Right renal pelvis (tissue), 4 donors: ENCODE measurements around the gene WBP2. TPM values are rescaled to one million over a fixed set of nuclear protein-coding genes. Genes with fewer than 3 reads are reported as not detected.
A peak's percentile ranks its signal among the peaks of the same experiment; 100 is the strongest.

Experiments
- DNase-seq, 4 donors: peaks; one replicate each; pipeline ENCODE4 v3.0.0-alpha.2; 2013; ENCODE audit warnings: low read depth in 4 of 4, low spot score in 3 of 4, missing footprints in 1 of 4
- polyA plus RNA-seq, 4 donors: library from polyadenylated mRNA; unstranded; fragments of 120-200 nt; gene quantifications; one replicate each; pipeline ENCODE4 v1.2.1, GENCODE V29; 2013; ENCODE audit not compliant: insufficient read length in 4 of 4

The WBP2 gene
- polyA plus RNA-seq, 4 donors, result 77.5 to 95.7 (median 83.9) TPM

DNA sequence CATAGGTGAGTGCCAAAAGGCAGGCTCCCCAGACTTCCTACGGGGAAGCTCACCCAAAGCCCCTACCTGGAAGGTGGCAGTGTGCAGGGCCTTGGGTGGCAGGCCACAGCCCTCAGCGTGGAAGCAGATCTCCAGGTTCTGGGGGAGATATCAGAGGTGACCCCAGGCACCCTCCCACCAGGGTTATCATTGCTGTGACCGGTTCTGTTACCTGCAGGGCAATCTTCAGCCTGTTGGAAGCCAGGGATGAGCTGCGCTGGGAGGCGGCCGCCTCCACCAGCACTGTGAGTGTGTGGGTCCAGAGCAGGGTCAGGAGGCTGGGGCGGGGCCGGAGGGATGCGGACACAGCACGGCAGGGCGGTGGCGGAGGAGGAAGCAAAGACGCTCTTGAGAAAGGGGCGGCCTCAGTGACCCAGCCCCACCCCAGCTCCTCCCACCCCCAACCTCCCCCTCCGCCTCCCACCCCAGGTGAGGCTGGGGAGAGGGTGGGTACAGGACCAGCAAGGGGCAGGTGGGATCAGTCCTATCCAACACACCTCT is 24.0 kb downstream of the WBP2 start:
- no peak for DNase-seq

DNA sequence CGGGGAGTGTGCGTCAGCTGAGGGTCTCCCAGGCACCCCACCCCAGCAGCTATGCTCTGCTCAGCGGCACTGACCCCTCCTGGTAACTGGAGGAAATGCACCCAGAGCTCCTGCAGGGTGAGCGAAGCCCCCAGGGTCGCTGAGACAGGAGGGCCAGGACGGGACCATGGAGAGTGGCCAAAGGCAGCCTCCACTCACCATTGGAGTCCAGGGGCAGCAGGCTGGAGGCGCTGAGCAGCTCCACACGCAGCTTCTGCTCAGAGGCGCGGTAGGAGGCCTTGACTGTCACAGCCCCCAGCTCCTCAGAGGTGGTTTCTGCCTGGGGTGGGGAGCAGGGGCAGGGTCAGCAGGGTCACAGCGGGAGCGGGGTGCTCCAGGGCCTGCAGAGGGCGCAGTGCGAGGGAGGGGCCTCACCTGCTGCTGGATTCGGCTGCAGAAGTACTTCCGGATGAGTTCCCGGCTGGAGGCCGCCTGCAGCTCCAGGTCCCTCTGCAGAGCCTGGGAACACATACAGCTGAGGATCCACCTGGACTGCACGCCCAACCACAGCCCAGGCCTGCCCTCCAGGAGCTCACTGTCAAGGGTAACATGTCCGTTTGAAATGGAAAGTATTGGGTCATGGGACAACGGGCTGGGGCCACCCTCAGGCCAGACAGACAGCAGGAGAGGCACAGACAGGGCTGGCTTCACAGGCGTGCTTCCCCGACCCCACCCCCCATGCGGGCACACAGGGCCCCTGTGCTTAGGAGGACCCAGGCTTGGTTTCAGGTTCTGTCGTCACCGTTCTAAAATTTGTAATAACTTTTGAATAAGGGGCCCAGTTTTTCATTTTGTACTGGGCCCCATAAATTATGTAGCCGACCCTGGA is 24.7 kb downstream of the WBP2 start:
- DNase-seq, result no peak

DNA sequence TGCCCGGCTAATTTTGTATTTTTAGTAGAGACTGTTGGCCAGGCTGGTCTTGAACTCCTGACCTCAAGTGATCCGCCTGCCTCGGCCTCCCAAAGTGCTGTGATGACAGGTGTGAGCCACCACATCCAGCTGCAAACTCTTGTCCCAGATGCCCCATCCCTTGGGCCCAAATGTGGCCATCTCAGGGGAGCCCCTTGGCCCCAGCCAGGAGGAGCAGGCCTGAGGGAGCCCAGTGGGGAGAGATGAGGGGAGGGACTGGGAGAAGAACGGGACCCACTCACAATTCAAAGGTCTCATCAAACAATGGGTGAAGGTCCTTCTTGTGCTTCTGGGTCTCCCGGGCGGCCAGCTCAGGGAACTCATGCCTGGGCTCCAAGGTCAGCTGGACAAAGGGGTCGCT is 25.4 kb downstream of the WBP2 start:
- DNase-seq, result no peak

DNA sequence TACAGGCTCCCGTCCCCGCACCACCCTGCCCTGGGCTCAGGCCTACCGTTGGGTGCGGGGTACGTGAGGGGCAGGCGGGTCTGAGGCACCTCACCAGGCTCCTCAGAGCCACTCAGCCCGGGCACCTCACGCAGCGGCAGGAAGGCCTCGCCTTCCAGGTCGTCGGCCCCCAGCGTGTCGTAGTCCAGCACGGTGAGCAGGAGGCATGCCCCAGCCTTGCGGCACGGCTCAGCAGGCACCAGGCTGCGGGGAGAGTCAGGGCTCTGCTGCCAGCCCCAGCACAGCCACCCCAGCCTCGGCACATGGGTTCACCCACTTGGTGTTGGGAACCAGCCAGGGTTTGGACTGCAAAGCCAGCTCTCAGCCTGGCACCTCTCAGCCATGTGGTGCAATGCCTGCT is 26.4 kb downstream of the WBP2 start:
- no peak for DNase-seq

DNA sequence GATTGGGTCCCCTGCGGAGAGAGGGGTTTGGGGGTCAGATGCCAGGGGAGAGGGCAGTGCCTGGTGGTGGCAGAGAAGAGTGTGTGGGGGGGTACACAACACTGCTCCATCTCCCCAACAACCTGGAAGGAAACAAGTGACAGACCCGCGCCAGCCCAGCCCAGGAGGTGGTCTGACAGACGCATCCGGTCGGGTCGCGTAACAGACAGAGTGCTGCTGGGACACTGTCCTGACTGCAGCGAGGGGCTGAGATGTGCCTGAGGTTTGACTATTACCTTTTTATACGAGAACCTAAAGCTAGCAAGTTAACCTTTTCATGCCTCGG is 27.1 kb downstream of the WBP2 start:
- no peak for DNase-seq

DNA sequence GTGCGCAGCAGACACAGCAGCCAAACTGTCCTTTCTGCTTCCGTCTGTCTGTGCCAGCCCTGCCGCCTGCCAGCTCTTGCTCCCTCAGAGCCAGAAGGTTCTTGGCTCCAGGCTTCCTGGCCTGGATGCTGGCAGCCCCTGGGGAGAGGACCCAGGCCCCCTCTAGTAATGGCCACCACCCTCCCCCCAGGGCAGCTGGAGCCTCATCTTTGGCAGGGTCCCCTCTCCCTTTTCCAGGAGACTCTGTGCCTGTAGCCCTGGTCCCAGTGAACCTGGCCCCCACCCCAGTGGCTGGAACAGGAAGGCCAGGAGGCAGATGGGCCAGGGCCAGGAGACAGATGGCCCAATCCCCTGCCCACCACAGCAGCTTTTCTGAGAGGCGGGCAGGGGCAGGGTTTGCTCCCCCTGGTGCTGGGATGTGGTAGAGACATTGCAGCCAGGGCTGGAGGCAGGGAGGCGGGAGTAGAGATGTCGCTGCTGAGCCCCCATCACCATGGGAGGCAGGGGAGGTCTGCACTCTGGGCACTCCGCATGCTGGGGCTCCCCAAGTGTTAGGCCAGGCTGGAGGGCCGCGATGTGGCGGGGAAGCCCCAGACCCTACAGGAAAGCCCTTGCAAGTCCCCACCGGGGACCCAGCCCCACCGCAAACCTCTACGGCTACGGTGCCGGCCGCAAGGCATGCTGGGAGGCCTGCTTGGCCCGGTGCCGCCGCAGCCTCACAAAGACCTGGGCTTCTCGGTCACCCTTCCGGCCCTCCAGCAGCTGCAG is 27.6 kb downstream of the WBP2 start:
- peak in 1 of 4 donors; percentile 48 for DNase-seq

DNA sequence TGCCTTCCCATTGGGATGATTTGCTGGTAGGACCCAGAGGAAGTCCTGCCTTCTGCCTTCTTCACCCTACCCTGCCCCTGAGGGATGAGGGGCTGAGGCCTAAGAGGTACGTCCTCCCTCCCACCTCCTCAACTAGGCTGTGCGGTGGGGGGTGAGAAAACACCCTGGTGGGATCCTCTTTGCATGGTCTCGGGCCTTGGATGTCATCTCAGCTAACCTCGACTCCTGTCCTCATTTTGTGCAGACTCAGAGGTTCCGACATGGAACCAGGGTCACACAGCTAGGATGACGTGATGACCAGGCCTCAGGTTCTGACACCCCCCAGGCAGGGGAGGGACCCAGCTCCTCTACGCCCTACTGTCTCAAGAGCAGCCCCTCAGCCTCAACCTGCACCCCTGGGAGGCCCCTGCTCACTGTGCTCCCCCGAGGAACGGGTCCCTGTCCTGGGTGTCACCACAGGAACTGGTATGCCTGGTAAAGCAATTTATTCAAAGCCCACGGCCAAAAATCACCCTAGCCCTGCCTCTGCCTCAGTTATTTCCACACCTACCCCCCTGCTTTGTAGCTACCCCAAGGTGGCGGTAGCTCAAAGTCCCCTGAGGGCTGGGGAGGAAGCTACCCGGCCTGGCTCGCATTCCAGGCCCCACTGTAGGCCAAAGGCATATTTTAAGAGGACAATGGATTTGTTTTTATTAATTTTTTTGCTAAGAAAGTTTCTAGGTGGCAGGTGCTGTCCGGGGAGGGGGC is 28.4 kb downstream of the WBP2 start:
- DNase-seq, result no peak

DNA sequence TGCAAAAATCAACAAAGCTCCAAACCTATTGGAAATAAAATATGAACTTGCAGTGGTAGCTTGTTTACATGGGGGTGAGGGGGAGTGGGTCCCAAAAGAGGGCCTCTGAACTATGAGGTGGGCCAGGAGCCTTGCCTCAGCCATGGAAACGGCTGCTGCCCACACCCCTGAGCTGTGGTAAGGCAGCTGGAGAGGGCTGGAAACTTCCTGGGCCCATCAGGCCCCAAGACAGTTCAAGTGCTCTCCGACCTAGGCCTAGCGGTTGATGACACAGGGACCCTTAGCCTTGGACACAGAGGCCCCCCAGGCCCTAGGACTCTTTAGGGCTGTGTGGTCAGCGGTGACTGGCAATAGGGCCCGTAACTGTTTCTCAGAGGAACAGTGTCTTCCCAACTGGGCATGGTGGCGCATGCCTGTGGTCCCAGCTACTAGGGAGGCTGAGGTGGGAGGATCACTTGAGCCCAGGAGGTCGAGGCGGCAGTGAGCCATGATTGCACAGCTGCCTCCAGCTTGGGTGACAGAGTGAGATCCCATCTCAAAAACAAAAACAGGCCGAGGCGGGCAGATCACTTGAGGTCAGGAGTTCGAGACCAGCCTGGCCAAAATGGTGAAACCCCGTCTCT is 29.3 kb downstream of the WBP2 start:
- DNase-seq, result no peak

DNA sequence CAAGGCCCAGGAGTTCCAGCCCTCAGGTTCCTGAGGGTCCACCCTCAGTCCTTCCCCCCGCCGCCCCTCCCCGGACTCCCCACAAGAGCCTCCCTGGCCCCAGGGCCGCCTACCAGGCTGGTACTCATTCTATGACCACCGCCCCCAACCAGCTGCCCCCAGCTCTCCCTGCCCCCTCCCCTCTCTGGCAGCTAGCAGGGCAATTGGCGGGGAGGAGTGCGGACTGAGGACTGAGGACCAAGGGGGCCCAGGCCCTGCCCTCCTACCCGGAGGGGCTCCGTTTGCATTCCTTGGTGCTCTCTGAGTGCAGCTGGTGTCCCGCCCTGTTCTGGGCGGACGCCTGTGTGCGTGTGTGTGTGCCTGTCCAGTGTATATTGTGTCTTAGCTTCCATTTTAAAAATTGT is 30.0 kb downstream of the WBP2 start:
- DNase-seq, result no peak

DNA sequence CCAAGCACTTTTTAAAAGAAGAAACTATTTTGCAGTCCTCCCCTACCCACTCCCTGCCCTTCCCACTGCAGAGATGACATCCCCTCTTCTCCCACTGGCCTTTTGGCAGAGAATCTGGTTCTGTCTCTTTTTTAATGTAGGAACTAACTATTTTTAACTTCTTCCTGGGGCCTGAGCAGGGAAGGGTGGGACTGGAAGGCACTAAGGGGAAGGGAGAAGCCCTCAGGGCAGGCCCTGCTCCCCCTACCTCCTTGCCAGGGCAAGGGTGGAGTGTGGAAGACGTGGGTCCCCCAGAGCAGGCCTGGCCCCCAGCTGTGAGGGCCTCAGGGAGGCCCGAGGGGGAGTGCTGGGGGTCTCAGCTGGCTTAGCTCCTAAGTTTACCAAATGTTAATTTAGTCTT is 30.5 kb downstream of the WBP2 start:
- no peak for DNase-seq

DNA sequence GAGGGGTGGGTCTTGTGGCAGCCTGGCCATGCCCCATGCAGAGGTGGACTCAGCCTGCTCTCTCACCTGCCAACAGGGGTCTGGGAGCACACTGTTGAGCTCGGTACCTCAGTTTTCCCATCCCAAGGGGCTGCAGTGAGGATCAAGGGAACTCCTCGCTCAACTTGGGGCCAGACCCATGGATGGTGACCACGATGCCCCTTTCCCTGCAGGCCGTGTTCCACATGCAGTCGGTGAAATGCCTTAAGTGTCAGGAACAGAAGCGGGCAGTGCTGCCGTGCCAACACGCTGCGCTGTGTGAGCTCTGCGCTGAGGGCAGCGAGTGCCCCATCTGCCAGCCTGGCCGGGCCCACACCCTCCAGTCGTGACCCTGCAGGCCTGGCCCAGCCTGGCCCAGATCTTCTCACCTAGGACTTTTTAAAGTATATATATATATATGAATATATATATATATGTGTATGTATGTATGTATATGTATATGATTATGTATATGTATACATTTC is 31.0 kb downstream of the WBP2 start:
- DNase-seq, result no peak

DNA sequence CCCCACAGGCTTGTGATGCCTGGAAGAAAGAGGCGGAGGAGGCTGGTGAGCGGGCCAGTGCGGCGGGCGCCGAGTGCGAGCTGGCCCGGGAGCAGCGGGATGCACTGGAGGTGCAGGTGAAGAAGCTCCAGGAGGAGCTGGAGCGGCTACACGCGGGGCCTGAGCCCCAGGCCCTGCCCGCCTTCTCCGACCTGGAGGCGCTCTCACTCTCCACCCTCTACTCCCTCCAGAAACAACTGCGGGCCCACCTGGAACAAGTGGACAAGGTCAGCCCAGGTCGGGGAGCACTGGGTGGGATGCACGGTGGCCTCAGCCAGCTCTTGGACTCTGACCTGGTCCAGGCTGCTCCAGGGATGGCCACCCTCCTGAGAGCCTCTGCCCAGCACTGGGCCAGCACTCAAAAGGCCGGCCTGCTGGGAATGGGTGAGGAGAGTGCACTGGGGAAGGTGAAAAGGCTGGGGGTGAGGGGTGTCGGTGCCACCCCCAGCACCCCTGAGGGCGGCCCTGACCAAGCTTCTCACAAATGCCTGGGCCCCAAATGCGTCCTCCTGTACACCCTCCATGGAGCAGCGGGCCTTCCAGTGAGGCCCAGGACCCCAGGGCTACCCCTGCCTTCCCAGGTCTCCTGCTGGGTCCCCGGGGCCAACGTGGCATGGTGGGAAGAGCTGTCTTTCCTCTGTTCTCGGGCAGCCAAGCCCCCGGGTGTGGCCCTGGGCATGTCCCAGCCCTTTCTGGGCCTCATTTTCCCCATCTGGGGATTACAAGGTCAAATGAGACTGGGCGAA is 31.7 kb downstream of the WBP2 start:
- no peak for DNase-seq

DNA sequence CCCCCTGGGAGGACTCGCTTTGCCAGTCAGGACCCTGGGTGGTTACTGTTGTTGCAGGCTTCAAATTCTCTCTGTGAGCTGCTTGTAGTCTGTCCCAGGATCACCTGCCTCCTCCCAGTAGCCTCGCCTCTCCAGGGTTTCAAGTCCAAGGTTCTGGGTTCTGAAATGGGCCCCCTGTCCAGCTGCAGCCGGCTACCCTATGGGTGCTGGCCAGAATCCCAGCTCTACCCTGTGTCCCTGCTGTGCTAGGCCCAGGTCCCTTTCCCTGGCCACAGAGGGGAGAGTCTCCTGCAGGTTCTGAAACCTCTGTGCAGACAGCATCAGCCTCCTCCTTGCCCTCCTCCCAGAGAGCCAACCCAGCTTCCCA is 32.4 kb downstream of the WBP2 start:
- no peak for DNase-seq

DNA sequence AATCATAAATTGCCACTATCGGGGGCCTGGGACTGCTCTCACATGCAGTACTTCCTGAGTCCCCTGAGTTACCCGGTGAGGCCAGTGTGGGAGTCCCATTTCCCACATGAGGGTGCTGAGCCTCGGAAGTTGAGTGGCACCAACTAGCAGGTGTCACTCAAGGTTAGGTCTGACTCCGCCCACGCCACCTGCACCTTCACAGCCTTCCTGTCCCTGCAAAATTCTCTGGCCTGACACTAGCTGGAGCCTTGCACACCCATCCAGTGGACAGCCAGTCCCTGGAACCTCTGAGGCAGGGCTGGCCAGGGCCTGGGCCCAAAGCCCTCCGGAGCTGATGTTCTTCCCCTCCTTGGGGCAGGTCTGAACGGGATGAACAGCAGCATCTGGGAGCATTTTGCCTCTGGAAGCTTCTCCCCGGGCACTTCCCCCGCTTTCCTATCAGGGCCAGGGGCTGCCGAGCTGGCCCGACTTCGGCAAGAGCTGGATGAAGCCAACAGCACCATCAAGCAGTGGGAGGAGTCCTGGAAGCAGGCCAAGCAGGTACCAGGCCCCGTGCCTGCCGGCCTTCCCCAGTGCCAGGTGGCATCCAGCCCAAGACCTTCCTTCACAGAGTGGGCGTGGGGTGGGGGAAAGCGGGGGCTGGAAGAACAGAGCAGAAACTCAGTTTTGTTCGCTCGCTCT is 32.9 kb downstream of the WBP2 start:
- DNase-seq, result no peak

DNA sequence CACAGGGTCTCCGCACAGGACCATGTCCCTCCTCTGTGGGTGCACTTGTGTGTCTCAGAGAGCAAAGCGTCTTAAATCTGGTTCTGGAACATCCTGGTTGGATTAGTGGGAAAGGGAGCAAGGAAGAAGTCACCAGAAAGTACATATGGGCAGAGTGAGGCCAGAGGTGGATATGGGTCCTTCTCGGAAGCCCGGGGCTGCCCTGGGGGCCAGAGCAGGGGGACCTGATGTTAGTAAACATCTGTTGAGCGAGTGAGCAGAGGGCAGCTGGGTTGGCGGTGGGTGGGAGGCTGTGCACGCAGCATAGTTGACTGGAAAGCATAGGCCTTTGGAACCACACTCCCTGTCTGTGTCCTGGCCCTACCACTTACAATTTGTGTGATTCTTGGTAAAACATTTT is 33.6 kb downstream of the WBP2 start:
- DNase-seq, result no peak

DNA sequence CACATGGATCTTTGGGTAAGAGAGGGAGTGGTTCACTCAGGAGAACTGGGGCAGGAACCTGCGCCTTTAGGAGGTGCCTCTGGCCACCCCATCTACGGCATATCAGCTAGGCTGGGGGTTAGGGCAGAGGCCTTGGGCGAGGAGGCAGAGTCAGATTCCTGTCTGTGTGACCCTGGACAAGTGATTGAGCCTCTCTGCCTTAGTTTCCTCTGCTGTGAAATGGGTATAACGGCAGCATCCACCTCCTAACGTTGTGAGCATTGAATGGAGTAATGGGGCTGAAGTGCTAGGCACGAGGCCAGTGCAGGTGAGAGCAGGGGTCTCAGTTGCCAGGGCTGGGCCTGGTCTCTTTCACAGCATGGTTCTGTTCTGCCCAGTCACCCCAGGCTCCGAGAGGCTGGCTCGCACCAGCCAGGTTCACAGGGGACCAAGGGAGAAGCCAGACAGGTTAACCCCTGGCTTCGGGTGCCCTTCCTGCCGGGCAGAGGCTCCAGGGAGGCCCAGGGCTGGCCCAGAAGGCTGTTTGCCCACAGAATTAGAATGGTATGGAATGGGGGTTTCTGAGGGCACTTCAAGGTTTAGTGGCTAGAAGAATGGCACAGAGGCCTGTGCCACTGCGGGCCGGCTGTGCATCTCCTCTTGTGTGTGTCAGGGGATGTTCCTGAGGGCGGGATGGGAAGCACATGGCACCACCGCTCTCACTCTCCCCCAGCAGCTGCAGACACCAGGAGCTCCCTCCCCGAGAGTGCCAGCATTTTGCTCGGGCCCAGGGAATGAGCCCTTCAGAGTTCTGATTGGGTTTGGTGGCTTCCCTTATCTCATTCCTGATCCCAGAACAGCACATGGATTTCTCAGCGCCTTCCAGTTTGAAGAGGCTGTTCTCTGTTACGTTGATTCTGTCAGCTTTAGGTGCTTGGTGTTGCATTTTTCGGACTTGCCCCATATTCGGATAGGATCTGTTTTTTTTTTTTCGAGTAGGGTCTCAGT is 34.7 kb downstream of the WBP2 start:
- no peak for DNase-seq

DNA sequence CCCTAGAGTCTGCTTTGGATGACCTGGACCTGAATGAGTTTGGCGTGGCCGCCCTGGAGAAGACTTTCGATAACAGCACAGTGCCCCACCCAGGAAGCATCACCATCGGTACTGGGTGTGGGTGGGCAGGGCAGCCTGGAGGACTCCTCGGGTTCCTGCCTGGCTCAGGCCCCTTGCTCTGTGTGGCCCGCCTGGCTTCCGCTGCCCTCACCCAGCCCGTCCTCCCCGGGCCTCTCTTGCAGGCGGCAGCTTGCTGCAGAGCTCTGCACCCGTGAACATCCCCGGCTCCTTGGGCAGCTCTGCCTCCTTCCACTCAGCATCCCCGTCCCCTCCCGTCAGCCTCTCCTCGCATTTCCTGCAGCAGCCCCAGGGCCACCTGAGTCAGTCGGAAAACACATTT is 35.5 kb downstream of the WBP2 start:
- DNase-seq, result no peak

DNA sequence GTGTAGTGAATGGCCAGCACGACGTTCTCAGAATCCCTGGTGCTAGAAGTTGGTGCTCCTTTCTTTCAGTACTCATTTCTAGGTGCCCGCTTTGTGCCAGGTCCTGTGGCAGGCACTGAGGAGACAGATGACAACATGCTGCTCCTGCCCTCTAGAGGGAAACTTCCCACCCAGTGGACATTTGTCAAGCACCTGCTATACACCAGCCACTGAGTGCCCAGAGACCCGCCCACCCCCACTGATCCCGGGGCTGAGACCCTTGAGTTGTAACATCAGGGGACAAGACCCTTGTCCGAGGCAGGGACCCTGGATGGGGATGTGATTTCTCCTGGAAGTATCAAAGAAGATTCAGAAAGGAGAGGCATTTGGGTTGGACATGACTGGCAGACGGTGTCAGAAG is 36.0 kb downstream of the WBP2 start:
- DNase-seq, result no peak
